ENCODE measurements around the gene ATF4.
A peak's percentile ranks its signal among the peaks of the same experiment; 100 is the strongest.

ATF4 gene

GRCh38 chr22:39528681-39529486, 8.5 kb downstream of the ATF4 start (continued):
- TF ChIP-seq YY2 (tag by site-specific recombination; IDR thresholded peaks at IDR 0.05) (peak; percentile 77), ZBTB26 (tag by site-specific recombination; optimal IDR thresholded peaks at IDR 0.05) (peak; percentile 39), ZNF341 (tag by site-specific recombination; IDR thresholded peaks at IDR 0.05; ENCODE audit: low read depth) (0 out of 2 replicates have a peak, but pooled peaks have one; percentile 35), HOXC10 (CRISPR knock-in tag; IDR thresholded peaks at IDR 0.05) (no peak), ZNF146 (tag by site-specific recombination; IDR thresholded peaks at IDR 0.05) (0 out of 2 replicates have a peak, but pooled peaks have one; percentile 45), ZNF747 (tag by site-specific recombination; IDR thresholded peaks at IDR 0.05) (no peak), WT1 (tag by site-specific recombination; IDR thresholded peaks at IDR 0.05) (peak; percentile 61; the same call in 1 of the 2 replicates), SALL2 (tag by site-specific recombination; IDR thresholded peaks at IDR 0.05; ENCODE audit: borderline replicate concordance) (peak; percentile 94), ZNF544 (tag by site-specific recombination; IDR thresholded peaks at IDR 0.05) (no peak), ZNF280D (tag by site-specific recombination; IDR thresholded peaks at IDR 0.05) (peak; percentile 89), KLF17 (tag by site-specific recombination; IDR thresholded peaks at IDR 0.05) (peak; percentile 99), ZFP69B (tag by site-specific recombination; IDR thresholded peaks at IDR 0.05) (peak; percentile 88), ZNF626 (tag by site-specific recombination; IDR thresholded peaks at IDR 0.05) (no peak), ZNF843 (tag by site-specific recombination; IDR thresholded peaks at IDR 0.05) (no peak), ZBTB10 (tag by site-specific recombination; IDR thresholded peaks at IDR 0.05) (0 out of 2 replicates have a peak, but pooled peaks have one; percentile 25), ZNF404 (tag by site-specific recombination; IDR thresholded peaks at IDR 0.05) (no peak), ZNF324 (tag by site-specific recombination; IDR thresholded peaks at IDR 0.05) (peak; percentile 100), ZNF518A (tag by site-specific recombination; conservative IDR thresholded peaks at IDR 0.05; ENCODE audit: low read depth) (no peak), ZNF530 (tag by site-specific recombination; IDR thresholded peaks at IDR 0.05; ENCODE audit: low read depth) (no peak), INSM2 (tag by site-specific recombination; IDR thresholded peaks at IDR 0.05) (peak; percentile 93), ZNF639 (tag by site-specific recombination; IDR thresholded peaks at IDR 0.05) (peak; percentile 96), ZNF660 (tag by site-specific recombination; IDR thresholded peaks at IDR 0.05) (peak; percentile 98)
